ES-I3 (cell line): ENCODE results near the gene ZNF516.
"Not testable (repeated sequence)": the region's sequence is repeated elsewhere in the genome, so short reads cannot be mapped to it uniquely, and the experiment has no call there.

ENCODE experiments used
- H3K36me3 ChIP-seq: 2 replicates; pipeline ENCODE4 v1.6.1; 2013; ENCODE audit warnings: mild to moderate bottlenecking, low read length, control low read depth, moderate library complexity; ENCODE audit not compliant: insufficient read depth
- H3K4me1 ChIP-seq: 2 replicates; pipeline ENCODE4 v1.6.1; 2013; ENCODE audit warnings: mild to moderate bottlenecking, control low read depth, low read length; ENCODE audit not compliant: insufficient read depth
- H3K9ac ChIP-seq: 2 replicates; pipeline ENCODE4 v1.6.1; 2013; ENCODE audit warnings: low read depth, mild to moderate bottlenecking, low read length, moderate library complexity
- H3K9me3 ChIP-seq: 2 replicates; pipeline ENCODE4 v1.6.1; 2013; ENCODE audit warnings: mild to moderate bottlenecking, low read length, moderate library complexity; ENCODE audit not compliant: control insufficient read depth, insufficient read depth

The ZNF516 gene

GRCh38 chr18:76475450-76476194 lies 19.4 kb downstream of the ZNF516 start:
- Histone ChIP-seq H3K9ac (no peak overlapping the region), H3K36me3 (no peaks in the 10 kb centered on the region), H3K4me1 (peaks cover 9% of the 10 kb centered on the region)

GRCh38 chr18:76474824-76475223 lies 20.2 kb downstream of the ZNF516 start:
- Histone ChIP-seq H3K36me3 (no peaks in the 10 kb centered on the region), H3K9ac (no peak overlapping the region), H3K9me3 (no peaks in the 10 kb centered on the region), H3K4me1 (peaks cover 9% of the 10 kb centered on the region)

More at GRCh38 chr18:76475450-76476194, 19.4 kb downstream of the ZNF516 start:
- H3K9me3 ChIP-seq: no peaks in the 10 kb centered on the region

GRCh38 chr18:76473521-76473920 lies 21.5 kb downstream of the ZNF516 start:
- not testable (repeated sequence) for H3K36me3 ChIP-seq, H3K4me1 ChIP-seq, H3K9ac ChIP-seq, H3K9me3 ChIP-seq

GRCh38 chr18:76472829-76473228 lies 22.2 kb downstream of the ZNF516 start:
- Histone ChIP-seq H3K9ac (no peak overlapping the region), H3K36me3 (no peaks in the 10 kb centered on the region), H3K4me1 (peaks cover 9% of the 10 kb centered on the region), H3K9me3 (no peaks in the 10 kb centered on the region)

GRCh38 chr18:76471593-76471992 lies 23.4 kb downstream of the ZNF516 start:
- Histone ChIP-seq H3K9ac (no peak overlapping the region), H3K4me1 (no peaks in the 10 kb centered on the region), H3K36me3 (no peaks in the 10 kb centered on the region), H3K9me3 (no peaks in the 10 kb centered on the region)

- H3K36me3 ChIP-seq: no peaks in the 10 kb centered on the region
- H3K4me1 ChIP-seq: no peaks in the 10 kb centered on the region
- no peak overlapping the region for H3K9ac ChIP-seq
- H3K9me3 ChIP-seq: no peaks in the 10 kb centered on the region
Observed at GRCh38 chr18:76468345-76469304, 26.4 kb downstream of the ZNF516 start.

- H3K4me1 ChIP-seq: no peaks in the 10 kb centered on the region
- no peaks in the 10 kb centered on the region for H3K9me3 ChIP-seq
- H3K9ac ChIP-seq: no peak overlapping the region
- H3K36me3 ChIP-seq: no peaks in the 10 kb centered on the region
Observed at GRCh38 chr18:76467371-76468190, 27.5 kb downstream of the ZNF516 start.

- no peaks in the 10 kb centered on the region for H3K9me3 ChIP-seq
- H3K36me3 ChIP-seq: no peaks in the 10 kb centered on the region
- no peak overlapping the region for H3K9ac ChIP-seq
- H3K4me1 ChIP-seq: no peaks in the 10 kb centered on the region
Observed at GRCh38 chr18:76466410-76466991, 28.5 kb downstream of the ZNF516 start.

GRCh38 chr18:76465630-76466409 lies 29.2 kb downstream of the ZNF516 start:
- Histone ChIP-seq H3K9me3 (no peaks in the 10 kb centered on the region), H3K36me3 (no peaks in the 10 kb centered on the region), H3K9ac (no peak overlapping the region), H3K4me1 (no peaks in the 10 kb centered on the region)

- Histone ChIP-seq H3K36me3 (no peaks in the 10 kb centered on the region), H3K9me3 (no peaks in the 10 kb centered on the region), H3K9ac (no peak overlapping the region), H3K4me1 (no peaks in the 10 kb centered on the region)
Observed at GRCh38 chr18:76464281-76465259, 30.5 kb downstream of the ZNF516 start.

GRCh38 chr18:76463872-76464271 lies 31.2 kb downstream of the ZNF516 start:
- Histone ChIP-seq H3K9me3 (no peaks in the 10 kb centered on the region), H3K4me1 (no peaks in the 10 kb centered on the region), H3K9ac (no peak overlapping the region), H3K36me3 (no peaks in the 10 kb centered on the region)

GRCh38 chr18:76463358-76463757 lies 31.7 kb downstream of the ZNF516 start:
- Histone ChIP-seq H3K9me3 (no peaks in the 10 kb centered on the region), H3K4me1 (no peaks in the 10 kb centered on the region), H3K9ac (no peak overlapping the region), H3K36me3 (no peaks in the 10 kb centered on the region)
